Hematopoietic multipotent progenitor cell treated with erythropoietin and hydrocortisone succinate and interleukin-3 and kit ligand, for 4 days (in vitro differentiated cells): ENCODE results near the gene VSX1.

Source experiments
- DNase-seq: peaks from one replicate; pipeline ENCODE4 v3.0.0-alpha.2; 2015

VSX1 gene

GRCh38 chr20:25064561-25065071 is 17.3 kb downstream of the VSX1 start:
- peak; percentile 76 for DNase-seq

- no peak for DNase-seq
These were observed 18.0 kb downstream of the VSX1 start for GRCh38 chr20:25063981-25064380.

GRCh38 chr20:25063546-25063945 is 18.4 kb downstream of the VSX1 start:
- no peak for DNase-seq

- no peak for DNase-seq
These were observed 19.1 kb downstream of the VSX1 start for GRCh38 chr20:25062841-25063240.

- no peak for DNase-seq
These were observed 20.0 kb downstream of the VSX1 start for GRCh38 chr20:25061821-25062530.

- no peak for DNase-seq
These were observed 20.7 kb downstream of the VSX1 start for GRCh38 chr20:25061103-25061799.

GRCh38 chr20:25059866-25060465 is 22.0 kb downstream of the VSX1 start:
- DNase-seq = no peak

- DNase-seq = peak; percentile 68
These were observed 22.8 kb downstream of the VSX1 start for GRCh38 chr20:25058847-25059810.

GRCh38 chr20:25058051-25058846 is 23.7 kb downstream of the VSX1 start, which contains the start of gene ACSS1:
Gene ACSS1, minus strand, starts transcription at chr20:25058139. Its CDS starts 37 bp downstream, at chr20:25058102.
- peak; percentile 84 for DNase-seq

- peak; percentile 81 for DNase-seq
These were observed 24.5 kb downstream of the VSX1 start for GRCh38 chr20:25057234-25058050.

- no peak for DNase-seq
These were observed 25.2 kb downstream of the VSX1 start for GRCh38 chr20:25056690-25057233.

- peak; percentile 75 for DNase-seq
These were observed 26.0 kb downstream of the VSX1 start for GRCh38 chr20:25055711-25056495.

GRCh38 chr20:25054995-25055629 is 26.8 kb downstream of the VSX1 start:
- DNase-seq = peak; percentile 56

GRCh38 chr20:25054096-25054820 is 27.7 kb downstream of the VSX1 start:
- no peak for DNase-seq

GRCh38 chr20:25053255-25054031 is 28.5 kb downstream of the VSX1 start:
- DNase-seq = peak; percentile 48

- no peak for DNase-seq
These were observed 29.4 kb downstream of the VSX1 start for GRCh38 chr20:25052255-25053194.
